Sciatic nerve (tissue), 2 donors: ENCODE results near the gene ARSI. TPM values are rescaled to one million over a fixed set of nuclear protein-coding genes. Genes with fewer than 3 reads are reported as not detected.

Source experiments
- ATAC-seq: fragments of 200-7000 bp; cut with Tn5 transposase; one replicate; pipeline ENCODE4 v1.9.1; 2020; ENCODE audit warnings: mild to moderate bottlenecking, moderate library complexity
- DNase-seq: peaks from one replicate; pipeline ENCODE4 v3.0.0-alpha.2; 2020; ENCODE audit warnings: low spot score
- intact Hi-C: fragments of 100-400 bp; cut with DNase I; formaldehyde crosslinking; loops from one replicate; pipeline ENCODE4 v1.14.2; 2022
- total RNA-seq: library from RNA; stranded (reverse); fragmentation: NEBNext Ultra II Directional; extraction: Animal tissue kit (Norgen Biotek cat#: 25700); gene quantifications from one replicate; pipeline ENCODE4 v1.2.1, GENCODE V29; 2021
- donor health status: DM: no; HTN: no; CAD: no.
- donor health status: DM: no; HTN: no; CAD: no.

Gene ARSI
- total RNA-seq, 1 donor from 2014 or later: 6.3 TPM

GRCh38 chr5:150278046-150278730 lies 24.5 kb downstream of the ARSI start:
- DNase-seq (no peak), ATAC-seq (no peak)
- intact Hi-C loops: loop anchor here (10.0 kb wide), 1 partner anchor 77 kb away; the partner anchor contains the start of gene TCOF1

GRCh38 chr5:150277043-150277442 lies 25.7 kb downstream of the ARSI start:
- no peak for DNase-seq
- intact Hi-C loops: loop anchor here (10.0 kb wide), 1 partner anchor 78 kb away; the partner anchor contains the start of gene TCOF1
- ATAC-seq: no peak

GRCh38 chr5:150274811-150275210 lies 27.9 kb downstream of the ARSI start:
- no peak for DNase-seq
- intact Hi-C loops: loop anchor here (10.0 kb wide), 1 partner anchor 80 kb away; the partner anchor contains the start of gene TCOF1
- ATAC-seq: no peak

- intact Hi-C loops: loop anchor here (10.0 kb wide), 1 partner anchor 82 kb away; the partner anchor contains the start of gene TCOF1
- DNase-seq (no peak), ATAC-seq (no peak)
Observed at GRCh38 chr5:150272531-150272930, 30.2 kb downstream of the ARSI start.

GRCh38 chr5:150271923-150272322 lies 30.8 kb downstream of the ARSI start:
- no peak for DNase-seq
- intact Hi-C loops: loop anchor here (10.0 kb wide), 1 partner anchor 83 kb away; the partner anchor contains the start of gene TCOF1
- ATAC-seq: no peak

- ATAC-seq (no peak), DNase-seq (no peak)
- intact Hi-C loops: loop anchor here (10.0 kb wide), 1 partner anchor 84 kb away; the partner anchor contains the start of gene TCOF1
Observed at GRCh38 chr5:150271296-150271692, 31.4 kb downstream of the ARSI start.

GRCh38 chr5:150270541-150271295 lies 32.0 kb downstream of the ARSI start:
- ATAC-seq (no peak), DNase-seq (no peak)
- intact Hi-C loops: loop anchor here (10.0 kb wide), 1 partner anchor 84 kb away; the partner anchor contains the start of gene TCOF1

GRCh38 chr5:150266871-150267291 lies 35.8 kb downstream of the ARSI start:
- ATAC-seq (peak; percentile 51), DNase-seq (no peak)
- intact Hi-C loops: no loop called here

- intact Hi-C loops: no loop called here
- no peak for ATAC-seq
- no peak for DNase-seq
Observed at GRCh38 chr5:150265870-150266383, 36.8 kb downstream of the ARSI start.

GRCh38 chr5:150264667-150265603 lies 37.8 kb downstream of the ARSI start:
- intact Hi-C loops: no loop called here
- ATAC-seq (no peak), DNase-seq (no peak)

GRCh38 chr5:150263801-150264621 lies 38.7 kb downstream of the ARSI start:
- no peak for DNase-seq
- peak; percentile 68 for ATAC-seq
- intact Hi-C loops: no loop called here

- no peak for ATAC-seq
- intact Hi-C loops: no loop called here
- DNase-seq: no peak
Observed at GRCh38 chr5:150263375-150263775, 39.3 kb downstream of the ARSI start.

GRCh38 chr5:150262502-150262901 lies 40.2 kb downstream of the ARSI start:
- no peak for DNase-seq
- intact Hi-C loops: no loop called here
- ATAC-seq: no peak

- no peak for ATAC-seq
- intact Hi-C loops: no loop called here
- DNase-seq: no peak
Observed at GRCh38 chr5:150261231-150261630, 41.5 kb downstream of the ARSI start.

GRCh38 chr5:150258130-150258529 lies 44.6 kb downstream of the ARSI start:
- DNase-seq: no peak
- peak; percentile 8 for ATAC-seq
- intact Hi-C loops: no loop called here

GRCh38 chr5:150257424-150257823 lies 45.3 kb downstream of the ARSI start:
- DNase-seq (no peak), ATAC-seq (no peak)
- intact Hi-C loops: no loop called here

GRCh38 chr5:150256410-150257064 lies 46.2 kb downstream of the ARSI start:
- intact Hi-C loops: no loop called here
- DNase-seq (no peak), ATAC-seq (no peak)
